ENCODE measurements around the gene LRRC7.

LRRC7 gene

DNA sequence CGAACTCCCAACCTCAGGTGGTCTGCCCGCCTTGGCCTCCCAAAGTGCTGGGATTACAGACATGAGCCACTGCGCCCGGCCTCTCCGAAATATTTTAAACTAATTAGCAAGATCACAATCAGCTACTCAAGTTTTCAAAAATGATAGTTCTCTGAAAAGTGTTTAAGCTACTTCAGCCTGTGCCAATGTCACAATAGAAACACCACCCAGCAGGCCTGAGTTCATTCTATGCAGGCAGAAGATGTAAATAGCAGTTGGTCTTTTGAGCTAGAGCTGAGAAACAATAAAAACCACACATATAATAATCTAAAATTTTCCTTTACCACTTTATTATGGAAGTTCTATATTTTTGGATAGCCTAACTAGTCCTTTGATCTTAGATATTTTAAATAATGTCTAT is 541.5 kb downstream of the LRRC7 start:
- H3K27me3 ChIP-seq (replicated peaks in 2 of 5; ENCODE audit: control insufficient read depth in 4 of 5, insufficient read depth in 5 of 5, low read length in 4 of 5): no peaks in the 10 kb centered on the region
- CTCF ChIA-PET: interaction anchor here (1.3 kb wide), 1 partner anchor 18 kb away, joined by 4 read pairs; no protein-coding TSS in a partner anchor
- H3K9me3 ChIP-seq (ENCODE audit: control extremely low read depth in 1 of 5, control insufficient read depth in 4 of 5, insufficient read depth in 2 of 5, low read depth in 1 of 5, low read length in 4 of 5): no peaks in the 10 kb centered on the region
- no peak overlapping the region for H3K4me3 ChIP-seq (ENCODE audit: control insufficient read depth in 1 of 7, extremely low read depth in 1 of 7, insufficient read depth in 4 of 7, low read depth in 2 of 7, low read length in 6 of 7)
- no peak for DNase-seq
- POLR2A ChIA-PET: no interaction called here
- H3K36me3 ChIP-seq (ENCODE audit: control insufficient read depth in 4 of 4, insufficient read depth in 4 of 4, low read length in 3 of 4): no peaks in the 10 kb centered on the region
- no peak overlapping the region for H3K27ac ChIP-seq (ENCODE audit: insufficient read depth in 1 of 2, low read depth in 1 of 2, low read length in 2 of 2, poor library complexity in 1 of 2, severe bottlenecking in 2 of 2)
- H3K4me1 ChIP-seq (ENCODE audit: control extremely low read depth in 1 of 4, control insufficient read depth in 4 of 4, insufficient read depth in 4 of 4, low read length in 3 of 4): no peaks in the 10 kb centered on the region
- WGBS (ENCODE audit: insufficient coverage): 100% methylated on average over 5 of the region's 5 CpGs

- ChIA-PET CTCF (no interaction called here), POLR2A (no interaction called here)
- Histone ChIP-seq H3K27me3 (replicated peaks in 2 of 5; ENCODE audit: control insufficient read depth in 4 of 5, insufficient read depth in 5 of 5, low read length in 4 of 5) (no peaks in the 10 kb centered on the region), H3K9me3 (ENCODE audit: control extremely low read depth in 1 of 5, control insufficient read depth in 4 of 5, insufficient read depth in 2 of 5, low read depth in 1 of 5, low read length in 4 of 5) (no peaks in the 10 kb centered on the region), H3K4me3 (ENCODE audit: control insufficient read depth in 1 of 7, extremely low read depth in 1 of 7, insufficient read depth in 4 of 7, low read depth in 2 of 7, low read length in 6 of 7) (no peak overlapping the region), H3K4me1 (ENCODE audit: control extremely low read depth in 1 of 4, control insufficient read depth in 4 of 4, insufficient read depth in 4 of 4, low read length in 3 of 4) (no peaks in the 10 kb centered on the region), H3K27ac (ENCODE audit: insufficient read depth in 1 of 2, low read depth in 1 of 2, low read length in 2 of 2, poor library complexity in 1 of 2, severe bottlenecking in 2 of 2) (no peak overlapping the region), H3K36me3 (ENCODE audit: control insufficient read depth in 4 of 4, insufficient read depth in 4 of 4, low read length in 3 of 4) (no peaks in the 10 kb centered on the region)
- no peak for DNase-seq
- 95% methylated on average over 4 of the region's 5 CpGs for WGBS (ENCODE audit: insufficient coverage)
Observed at GRCh38 chr1:70112838-70113237, 545.1 kb downstream of the LRRC7 start.

DNA sequence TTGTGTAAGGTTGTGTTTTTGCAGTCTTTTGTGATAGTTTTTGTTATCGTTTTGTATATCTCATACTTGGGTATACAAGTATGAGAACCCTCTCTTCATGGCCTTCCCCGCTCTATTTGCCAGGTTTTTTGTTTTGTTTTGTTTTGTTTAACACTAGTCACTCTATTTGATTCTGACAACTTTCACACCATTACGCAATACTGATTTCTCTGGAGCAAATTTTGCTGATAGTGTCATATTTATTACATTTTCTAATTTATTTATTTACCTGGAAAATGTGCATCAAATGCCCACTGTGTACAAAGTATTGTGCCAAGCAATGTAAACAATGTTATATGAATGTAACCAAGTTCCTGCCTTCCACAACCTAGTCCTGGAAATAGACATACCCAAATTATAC is 547.6 kb downstream of the LRRC7 start:
- no peaks in the 10 kb centered on the region for H3K36me3 ChIP-seq (ENCODE audit: control insufficient read depth in 4 of 4, insufficient read depth in 4 of 4, low read length in 3 of 4)
- WGBS (ENCODE audit: insufficient coverage): no CpG with 5 or more reads among the region's 3 CpGs
- H3K27me3 ChIP-seq (replicated peaks in 2 of 5; ENCODE audit: control insufficient read depth in 4 of 5, insufficient read depth in 5 of 5, low read length in 4 of 5): no peaks in the 10 kb centered on the region
- no peak overlapping the region for H3K4me3 ChIP-seq (ENCODE audit: control insufficient read depth in 1 of 7, extremely low read depth in 1 of 7, insufficient read depth in 4 of 7, low read depth in 2 of 7, low read length in 6 of 7)
- H3K27ac ChIP-seq (ENCODE audit: insufficient read depth in 1 of 2, low read depth in 1 of 2, low read length in 2 of 2, poor library complexity in 1 of 2, severe bottlenecking in 2 of 2): no peak overlapping the region
- ChIA-PET POLR2A (no interaction called here), CTCF (interaction anchor here (0.7 kb wide), 1 partner anchor 26 kb away, joined by 3 read pairs; no protein-coding TSS in a partner anchor)
- H3K4me1 ChIP-seq (ENCODE audit: control extremely low read depth in 1 of 4, control insufficient read depth in 4 of 4, insufficient read depth in 4 of 4, low read length in 3 of 4): no peaks in the 10 kb centered on the region
- H3K9me3 ChIP-seq (ENCODE audit: control extremely low read depth in 1 of 5, control insufficient read depth in 4 of 5, insufficient read depth in 2 of 5, low read depth in 1 of 5, low read length in 4 of 5): peaks cover 0 to 2% (median 0%) of the 10 kb centered on the region in 5 experiments
- no peak for DNase-seq

GRCh38 chr1:70117046-70117445 is 549.3 kb downstream of the LRRC7 start:
- CTCF ChIA-PET: interaction anchor here (1.3 kb wide), 1 partner anchor 14 kb away, joined by 3 read pairs; no protein-coding TSS in a partner anchor
- no peak overlapping the region for H3K27ac ChIP-seq (ENCODE audit: insufficient read depth in 1 of 2, low read depth in 1 of 2, low read length in 2 of 2, poor library complexity in 1 of 2, severe bottlenecking in 2 of 2)
- H3K27me3 ChIP-seq (replicated peaks in 2 of 5; ENCODE audit: control insufficient read depth in 4 of 5, insufficient read depth in 5 of 5, low read length in 4 of 5): no peaks in the 10 kb centered on the region
- POLR2A ChIA-PET: no interaction called here
- H3K36me3 ChIP-seq (ENCODE audit: control insufficient read depth in 4 of 4, insufficient read depth in 4 of 4, low read length in 3 of 4): no peaks in the 10 kb centered on the region
- H3K9me3 ChIP-seq (ENCODE audit: control extremely low read depth in 1 of 5, control insufficient read depth in 4 of 5, insufficient read depth in 2 of 5, low read depth in 1 of 5, low read length in 4 of 5): peaks cover 0 to 2% (median 0%) of the 10 kb centered on the region in 5 experiments
- H3K4me1 ChIP-seq (ENCODE audit: control extremely low read depth in 1 of 4, control insufficient read depth in 4 of 4, insufficient read depth in 4 of 4, low read length in 3 of 4): no peaks in the 10 kb centered on the region
- DNase-seq: no peak
- H3K4me3 ChIP-seq (ENCODE audit: control insufficient read depth in 1 of 7, extremely low read depth in 1 of 7, insufficient read depth in 4 of 7, low read depth in 2 of 7, low read length in 6 of 7): no peak overlapping the region

GRCh38 chr1:70134148-70134547 is 566.4 kb downstream of the LRRC7 start:
- no peak overlapping the region for H3K27ac ChIP-seq (ENCODE audit: insufficient read depth in 1 of 2, low read depth in 1 of 2, low read length in 2 of 2, poor library complexity in 1 of 2, severe bottlenecking in 2 of 2)
- 100% methylated on average over 1 of the region's 3 CpGs for WGBS (ENCODE audit: insufficient coverage)
- no peaks in the 10 kb centered on the region for H3K36me3 ChIP-seq (ENCODE audit: control insufficient read depth in 4 of 4, insufficient read depth in 4 of 4, low read length in 3 of 4)
- CTCF ChIA-PET: interaction anchor here (1.2 to 1.8 kb wide), 4 partner anchors 9 to 916 kb away, joined by 4 to 5 read pairs (median 4); no protein-coding TSS in a partner anchor
- no peak overlapping the region for H3K4me3 ChIP-seq (ENCODE audit: control insufficient read depth in 1 of 7, extremely low read depth in 1 of 7, insufficient read depth in 4 of 7, low read depth in 2 of 7, low read length in 6 of 7)
- H3K9me3 ChIP-seq (ENCODE audit: control extremely low read depth in 1 of 5, control insufficient read depth in 4 of 5, insufficient read depth in 2 of 5, low read depth in 1 of 5, low read length in 4 of 5): no peaks in the 10 kb centered on the region
- no peak for DNase-seq
- H3K4me1 ChIP-seq (ENCODE audit: control extremely low read depth in 1 of 4, control insufficient read depth in 4 of 4, insufficient read depth in 4 of 4, low read length in 3 of 4): no peaks in the 10 kb centered on the region
- H3K27me3 ChIP-seq (replicated peaks in 2 of 5; ENCODE audit: control insufficient read depth in 4 of 5, insufficient read depth in 5 of 5, low read length in 4 of 5): peaks cover 0 to 2% (median 0%) of the 10 kb centered on the region in 5 experiments
- POLR2A ChIA-PET: no interaction called here

DNA sequence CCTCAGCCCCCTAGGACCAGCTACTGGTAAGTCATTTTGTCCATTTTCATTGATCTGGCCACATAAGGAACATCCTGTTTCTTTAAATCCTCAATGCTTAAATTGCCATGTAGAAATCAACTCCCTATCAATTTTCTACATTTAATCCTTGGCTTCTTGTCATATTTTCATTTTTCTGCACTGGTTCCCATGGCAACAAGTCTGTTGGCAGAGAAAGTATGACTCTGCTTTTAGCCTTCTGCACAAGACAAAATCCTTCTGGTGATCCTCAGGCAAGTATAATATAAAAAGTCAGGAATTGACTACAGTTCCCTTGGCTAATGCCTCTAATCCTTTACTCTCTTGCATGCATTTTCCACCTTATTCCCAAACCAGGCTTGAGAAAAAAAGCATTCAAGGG is 572.6 kb downstream of the LRRC7 start:
- Histone ChIP-seq H3K4me1 (ENCODE audit: control extremely low read depth in 1 of 4, control insufficient read depth in 4 of 4, insufficient read depth in 4 of 4, low read length in 3 of 4) (peaks cover 0 to 2% (median 0%) of the 10 kb centered on the region in 4 experiments), H3K4me3 (ENCODE audit: control insufficient read depth in 1 of 7, extremely low read depth in 1 of 7, insufficient read depth in 4 of 7, low read depth in 2 of 7, low read length in 6 of 7) (no peak overlapping the region), H3K27me3 (replicated peaks in 2 of 5; ENCODE audit: control insufficient read depth in 4 of 5, insufficient read depth in 5 of 5, low read length in 4 of 5) (peaks cover 0 to 2% (median 0%) of the 10 kb centered on the region in 5 experiments), H3K27ac (ENCODE audit: insufficient read depth in 1 of 2, low read depth in 1 of 2, low read length in 2 of 2, poor library complexity in 1 of 2, severe bottlenecking in 2 of 2) (no peak overlapping the region), H3K36me3 (ENCODE audit: control insufficient read depth in 4 of 4, insufficient read depth in 4 of 4, low read length in 3 of 4) (no peaks in the 10 kb centered on the region), H3K9me3 (ENCODE audit: control extremely low read depth in 1 of 5, control insufficient read depth in 4 of 5, insufficient read depth in 2 of 5, low read depth in 1 of 5, low read length in 4 of 5) (no peaks in the 10 kb centered on the region)
- ChIA-PET POLR2A (no interaction called here), CTCF (interaction anchor here (3.4 kb wide), 1 partner anchor 9 kb away, joined by 10 read pairs; no protein-coding TSS in a partner anchor)
- DNase-seq: peak; percentile 10 to 57 (median 49)

DNA sequence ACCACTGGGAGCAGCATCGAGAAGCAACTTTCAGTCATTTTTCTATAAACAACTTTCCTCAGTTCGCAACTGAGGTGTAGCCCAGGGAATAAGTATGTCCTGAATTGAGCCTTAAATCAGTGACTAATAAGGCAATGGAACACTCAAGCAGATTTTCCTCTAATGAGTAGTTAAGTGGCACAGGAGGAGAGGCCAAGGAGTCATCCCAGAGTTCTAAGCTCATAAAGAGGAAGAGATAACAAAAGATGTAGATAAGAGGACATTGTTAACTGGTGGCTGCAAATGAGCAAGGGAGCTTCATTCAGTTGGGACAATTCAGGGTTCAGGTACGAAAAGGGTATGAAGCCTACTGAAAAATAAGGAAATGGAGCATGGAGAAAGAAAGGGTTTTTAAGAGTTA is 573.2 kb downstream of the LRRC7 start:
- H3K27me3 ChIP-seq (replicated peaks in 2 of 5; ENCODE audit: control insufficient read depth in 4 of 5, insufficient read depth in 5 of 5, low read length in 4 of 5): peaks cover 0 to 2% (median 0%) of the 10 kb centered on the region in 5 experiments
- ChIA-PET POLR2A (no interaction called here), CTCF (interaction anchor here (3.4 kb wide), 1 partner anchor 9 kb away, joined by 10 read pairs; no protein-coding TSS in a partner anchor)
- no peaks in the 10 kb centered on the region for H3K9me3 ChIP-seq (ENCODE audit: control extremely low read depth in 1 of 5, control insufficient read depth in 4 of 5, insufficient read depth in 2 of 5, low read depth in 1 of 5, low read length in 4 of 5)
- WGBS (ENCODE audit: insufficient coverage): 94% methylated on average over 2 of the region's 3 CpGs
- DNase-seq: no peak
- no peak overlapping the region for H3K4me3 ChIP-seq (ENCODE audit: control insufficient read depth in 1 of 7, extremely low read depth in 1 of 7, insufficient read depth in 4 of 7, low read depth in 2 of 7, low read length in 6 of 7)
- no peaks in the 10 kb centered on the region for H3K36me3 ChIP-seq (ENCODE audit: control insufficient read depth in 4 of 4, insufficient read depth in 4 of 4, low read length in 3 of 4)
- peaks cover 0 to 2% (median 0%) of the 10 kb centered on the region in 4 experiments for H3K4me1 ChIP-seq (ENCODE audit: control extremely low read depth in 1 of 4, control insufficient read depth in 4 of 4, insufficient read depth in 4 of 4, low read length in 3 of 4)
- no peak overlapping the region for H3K27ac ChIP-seq (ENCODE audit: insufficient read depth in 1 of 2, low read depth in 1 of 2, low read length in 2 of 2, poor library complexity in 1 of 2, severe bottlenecking in 2 of 2)
